WTC11 (cell line): ENCODE data around the gene ANKRD11. TPM values are rescaled to one million over a fixed set of nuclear protein-coding genes. Genes with fewer than 3 reads are reported as not detected.

Source experiments
- ATAC-seq: fragments of 200-7000 bp; cut with Tn5 transposase; 2 replicates; pipeline ENCODE4 v1.10.0; 2021; ENCODE audit warnings: mild to moderate bottlenecking, moderate library complexity
- CTCF ChIA-PET: fragments of 300-600 bp; sonication (Branson Sonifier 250); formaldehyde crosslinking; loops from one replicate; lab custom pipeline; 2021; ENCODE audit warnings: antibody characterized with exemption; lab: Charles Lee
- POLR2A ChIA-PET: fragments of 350-600 bp; sonication (Branson Sonifier 250); formaldehyde crosslinking; loops from one replicate; lab custom pipeline; 2021; ENCODE audit warnings: antibody characterized with exemption; lab: Charles Lee
- DNase-seq: peaks from one replicate; pipeline ENCODE4 v3.0.0; 2021; ENCODE audit warnings: low spot score
- H3K27ac Mint-ChIP-seq: 2 replicates; pipeline ENCODE4 v1.8.0; 2021; ENCODE audit warnings: mixed read lengths
- H3K27me3 Mint-ChIP-seq: 2 replicates; pipeline ENCODE4 v1.8.0; 2021; ENCODE audit warnings: low read depth, mild to moderate bottlenecking, moderate library complexity, mixed read lengths
- H3K36me3 Mint-ChIP-seq: 2 replicates; pipeline ENCODE4 v1.8.0; 2021; ENCODE audit warnings: mixed read lengths
- H3K4me1 Mint-ChIP-seq: 2 replicates; pipeline ENCODE4 v1.8.0; 2022; ENCODE audit warnings: mixed read lengths
- H3K4me3 Mint-ChIP-seq: 2 replicates; pipeline ENCODE4 v1.8.0; 2021; ENCODE audit warnings: mild to moderate bottlenecking, moderate library complexity, mixed read lengths
- H3K9me3 Mint-ChIP-seq: 2 replicates; pipeline ENCODE4 v1.8.0; 2021; ENCODE audit warnings: mixed read lengths
- ELF4 ChIP-seq: sonication (generic); formaldehyde crosslinking; IDR thresholded peaks from 2 replicates; pipeline ENCODE4 v1.8.1; 2022; ENCODE audit warnings: low read depth, mild to moderate bottlenecking, moderate library complexity, missing genetic modification reagents
- EMX1 ChIP-seq: fragments of 250-450 bp; sonication (Bioruptor Pico); IDR thresholded peaks from 2 replicates; pipeline ENCODE4 v1.8.0; 2021; ENCODE audit warnings: mild to moderate bottlenecking
- IRF2 ChIP-seq: sonication (generic); formaldehyde crosslinking; IDR thresholded peaks from 2 replicates; pipeline ENCODE4 v1.8.0; 2022; ENCODE audit warnings: low read depth, missing genetic modification reagents, borderline replicate concordance
- KAT7 ChIP-seq: sonication (generic); formaldehyde crosslinking; IDR thresholded peaks from 2 replicates; pipeline ENCODE4 v1.8.1; 2023; ENCODE audit warnings: missing genetic modification reagents, mild to moderate bottlenecking, borderline replicate concordance
- MLX ChIP-seq: sonication (generic); formaldehyde crosslinking; IDR thresholded peaks from 2 replicates; pipeline ENCODE4 v1.8.1; 2023; ENCODE audit warnings: mild to moderate bottlenecking, missing genetic modification reagents, moderate library complexity
- NR1H2 ChIP-seq: sonication (generic); formaldehyde crosslinking; IDR thresholded peaks from 2 replicates; pipeline ENCODE4 v1.9.0; 2021; ENCODE audit warnings: mild to moderate bottlenecking, moderate library complexity, missing genetic modification reagents
- PREB ChIP-seq: sonication (generic); formaldehyde crosslinking; IDR thresholded peaks from 2 replicates; pipeline ENCODE4 v1.8.1; 2022; ENCODE audit warnings: mild to moderate bottlenecking, missing genetic modification reagents, moderate library complexity, borderline replicate concordance
- TEAD1 ChIP-seq: sonication (generic); formaldehyde crosslinking; IDR thresholded peaks from 2 replicates; pipeline ENCODE4 v1.8.0; 2022; ENCODE audit warnings: mild to moderate bottlenecking, missing genetic modification reagents
- USF1 ChIP-seq: sonication (generic); formaldehyde crosslinking; IDR thresholded peaks from 2 replicates; pipeline ENCODE4 v1.8.0; 2022; ENCODE audit warnings: mild to moderate bottlenecking, missing genetic modification reagents
- ZNF121 ChIP-seq: sonication (generic); formaldehyde crosslinking; IDR thresholded peaks from 2 replicates; pipeline ENCODE4 v1.8.0; 2023; ENCODE audit warnings: missing genetic modification reagents
- ZNF219 ChIP-seq: sonication (generic); formaldehyde crosslinking; IDR thresholded peaks from 2 replicates; pipeline ENCODE4 v1.8.0; 2023; ENCODE audit warnings: missing genetic modification reagents, mild to moderate bottlenecking, borderline replicate concordance
- ZNF263 ChIP-seq: sonication (generic); formaldehyde crosslinking; IDR thresholded peaks from 2 replicates; pipeline ENCODE4 v1.8.1; 2022; ENCODE audit warnings: low read depth, mild to moderate bottlenecking, moderate library complexity, missing genetic modification reagents
- ZNF317 ChIP-seq: sonication (generic); formaldehyde crosslinking; IDR thresholded peaks from 2 replicates; pipeline ENCODE4 v1.8.1; 2023; ENCODE audit warnings: low read depth, mild to moderate bottlenecking, moderate library complexity, missing genetic modification reagents, borderline replicate concordance
- ZNF416 ChIP-seq: fragments of 250-450 bp; sonication (Bioruptor Pico); IDR thresholded peaks from 2 replicates; pipeline ENCODE4 v1.9.0; 2021; ENCODE audit warnings: mild to moderate bottlenecking, inconsistent platforms
- ZNF425 ChIP-seq: fragments of 250-450 bp; sonication (Bioruptor Pico); conservative IDR thresholded peaks from 2 replicates; pipeline ENCODE4 v1.9.0; 2021; ENCODE audit warnings: mild to moderate bottlenecking
- ZNF671 ChIP-seq: fragments of 250-450 bp; sonication (Bioruptor Pico); IDR thresholded peaks from 2 replicates; pipeline ENCODE4 v1.8.0; 2021; ENCODE audit warnings: mild to moderate bottlenecking
- ZSCAN18 ChIP-seq: fragments of 250-450 bp; sonication (Bioruptor Pico); IDR thresholded peaks from 2 replicates; pipeline ENCODE4 v2.1.2; 2022; ENCODE audit warnings: mild to moderate bottlenecking, moderate library complexity
- total RNA-seq: library from RNA; stranded (reverse); gene quantifications from 3 replicates; pipeline ENCODE4 v1.2.3, GENCODE V29; 2021

The ANKRD11 gene
- total RNA-seq, 1 experiment from 2014 or later = 184 TPM

- POLR2A ChIA-PET = interaction anchor here (0.7 kb wide), 1 partner anchor 592 kb away, joined by 9 read pairs; no protein-coding TSS in a partner anchor
Measured at GRCh38 chr16:89491238-89491869, 993 bp upstream of the ANKRD11 start.

GRCh38 chr16:89489898-89490438 lies 393 bp downstream of the ANKRD11 start:
- no peak for ATAC-seq
- Mint-ChIP-seq H3K4me1 (peaks cover 49% of the 10 kb centered on the region), H3K4me3 (no peak overlapping the region), H3K27me3 (no peaks in the 10 kb centered on the region; the same call in 1 of the 2 replicates), H3K27ac (no peak overlapping the region), H3K36me3 (no peaks in the 10 kb centered on the region; the same call in 1 of the 2 replicates), H3K9me3 (no peaks in the 10 kb centered on the region)
- ChIA-PET POLR2A (interaction anchor here (2.0 kb wide), 1 partner anchor 85 kb away, joined by 8 read pairs; no protein-coding TSS in a partner anchor), CTCF (interaction anchor here (0.5 to 1.3 kb wide), 2 partner anchors 18 to 181 kb away, joined by 4 to 5 read pairs; no protein-coding TSS in a partner anchor)
- no peak for DNase-seq
- no peak for TF ChIP-seq IRF2 (CRISPR knock-in tag)
- TF ChIP-seq ZNF416 (CRISPR knock-in tag) = 0 out of 2 replicates have a peak, but pooled peaks have one; percentile 72

More at GRCh38 chr16:89491238-89491869, 993 bp upstream of the ANKRD11 start:
- no peak for DNase-seq
- Mint-ChIP-seq H3K4me3 (peak overlapping the region; percentile 83), H3K27me3 (no peaks in the 10 kb centered on the region; the same call in 1 of the 2 replicates), H3K9me3 (no peaks in the 10 kb centered on the region), H3K4me1 (peaks cover 35% of the 10 kb centered on the region), H3K36me3 (no peaks in the 10 kb centered on the region; the same call in 1 of the 2 replicates), H3K27ac (peak overlapping the region; percentile 90)
- no peak for TF ChIP-seq ZNF263 (CRISPR knock-in tag)
- no peak for TF ChIP-seq PREB (CRISPR knock-in tag)
- TF ChIP-seq TEAD1 (CRISPR knock-in tag) = no peak
- no peak for TF ChIP-seq ELF4 (CRISPR knock-in tag)
- no peak for TF ChIP-seq ZNF121 (CRISPR knock-in tag)
- no peak for TF ChIP-seq NR1H2 (CRISPR knock-in tag)
- no peak for TF ChIP-seq ZNF671 (CRISPR knock-in tag)
- no peak for TF ChIP-seq ZNF425 (CRISPR knock-in tag)
- no peak for TF ChIP-seq MLX (CRISPR knock-in tag)
- no peak for TF ChIP-seq EMX1 (CRISPR knock-in tag)
- TF ChIP-seq KAT7 = no peak
- no peak for TF ChIP-seq ZSCAN18
- no peak for TF ChIP-seq USF1 (CRISPR knock-in tag)
- TF ChIP-seq ZNF317 = no peak
- TF ChIP-seq ZNF219 (CRISPR knock-in tag) = no peak
- ATAC-seq = peak; percentile 5
- CTCF ChIA-PET = interaction anchor here (0.6 to 1.3 kb wide), 5 partner anchors 19 to 156 kb away, joined by 3 to 4 read pairs (median 3); no protein-coding TSS in a partner anchor
